NCI-H2171 treated with DMSO at 0.1 percent for 48 hours (cell line): ENCODE results near the gene THRB.
"Not testable (repeated sequence)": the region's sequence is repeated elsewhere in the genome, so short reads cannot be mapped to it uniquely, and the experiment has no call there.

ENCODE experiments used
- DNase-seq: peaks from one replicate; lab custom pipeline; 2025; lab: John Stamatoyannopoulos, UW

Gene THRB

DNA sequence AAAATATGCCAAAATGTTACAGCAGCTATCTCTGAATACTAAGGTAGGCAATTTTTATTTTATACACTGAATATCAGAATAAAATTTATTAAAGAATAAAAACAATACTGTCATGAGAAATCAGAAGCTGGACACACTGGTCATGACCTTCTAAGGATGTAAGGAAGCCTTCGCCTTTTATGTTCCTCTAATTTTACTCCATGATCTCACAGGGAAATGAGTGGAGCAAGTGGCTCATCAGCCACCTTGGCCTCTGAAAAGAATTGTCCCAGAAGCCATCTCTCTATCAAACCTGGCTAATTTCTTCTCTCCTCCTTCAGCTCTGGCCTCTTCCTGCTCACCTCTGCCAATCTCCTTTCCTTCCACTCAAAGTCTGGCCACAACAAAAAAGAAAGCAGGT, 48.6 kb downstream of the THRB start:
- no peak for DNase-seq

DNA sequence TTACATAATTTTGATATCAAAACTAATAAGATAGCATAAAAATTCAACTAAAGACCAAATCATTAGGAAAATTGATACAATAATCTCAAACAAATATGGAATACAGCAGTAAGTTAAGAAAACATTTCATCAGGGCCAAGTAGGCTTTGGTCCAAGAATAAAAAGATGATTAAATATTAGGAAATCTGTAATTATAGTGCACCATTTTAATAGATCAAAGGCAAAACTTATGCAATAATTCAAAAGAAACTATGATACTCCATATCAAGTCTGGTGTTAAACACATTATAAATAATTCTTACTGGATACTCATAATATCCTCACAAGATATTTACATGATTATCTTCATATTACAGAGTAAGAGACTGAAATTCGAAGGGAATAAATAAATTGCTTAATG, 51.2 kb downstream of the THRB start:
- no peak for DNase-seq

DNA sequence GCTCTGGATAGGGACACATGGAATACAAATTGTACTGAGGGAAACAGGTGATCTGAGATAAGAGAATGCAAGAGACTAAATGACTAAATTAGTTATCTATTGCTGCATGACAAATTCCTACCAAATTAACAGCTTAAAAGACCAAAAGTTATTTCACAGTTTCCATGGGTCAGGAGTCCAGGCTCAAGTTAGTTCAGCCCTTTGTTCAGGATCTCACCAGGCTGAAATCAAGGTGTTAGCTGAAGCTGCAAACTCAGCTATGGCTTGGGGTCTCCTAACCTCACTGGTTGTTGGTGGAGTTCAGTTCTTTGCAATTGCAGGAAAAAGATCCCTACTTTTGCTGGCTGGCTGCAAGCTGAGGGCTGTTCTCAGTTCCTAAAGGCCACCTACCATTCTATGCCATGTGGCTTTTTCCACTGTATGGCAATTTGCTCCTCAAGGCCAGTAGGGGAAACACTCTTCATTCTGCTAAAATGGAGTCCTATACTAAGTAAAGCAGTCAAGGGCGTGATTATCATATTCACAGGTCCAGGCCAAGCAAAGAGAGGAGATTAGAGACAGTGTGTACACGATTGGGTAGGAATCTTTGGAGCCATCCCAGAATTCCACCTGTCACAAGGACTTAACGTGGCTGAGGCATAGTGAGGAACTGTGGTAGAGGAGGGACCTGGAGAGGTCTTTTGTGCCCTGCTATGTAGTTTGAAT, 53.7 kb downstream of the THRB start:
- no peak for DNase-seq

DNA sequence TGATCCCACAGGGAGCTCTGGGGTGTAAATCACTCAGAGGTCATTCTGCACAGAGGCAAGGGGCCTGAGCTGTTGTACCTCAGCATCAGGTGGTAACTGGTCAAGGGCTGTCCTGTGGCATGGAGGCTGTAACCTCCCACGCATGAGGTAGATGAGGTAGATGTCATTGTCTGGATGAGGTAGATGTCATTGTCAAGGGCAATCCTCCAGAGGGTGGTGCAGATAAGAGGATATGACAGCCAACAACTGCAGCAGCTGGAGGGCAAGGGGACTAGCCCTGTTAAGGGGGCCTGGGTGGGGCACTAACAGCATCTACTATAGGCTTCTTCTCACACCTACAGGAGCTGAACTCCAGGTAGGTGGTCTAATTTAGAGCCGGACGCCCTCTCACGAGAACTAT, 55.6 kb downstream of the THRB start:
- DNase-seq: no peak

DNA sequence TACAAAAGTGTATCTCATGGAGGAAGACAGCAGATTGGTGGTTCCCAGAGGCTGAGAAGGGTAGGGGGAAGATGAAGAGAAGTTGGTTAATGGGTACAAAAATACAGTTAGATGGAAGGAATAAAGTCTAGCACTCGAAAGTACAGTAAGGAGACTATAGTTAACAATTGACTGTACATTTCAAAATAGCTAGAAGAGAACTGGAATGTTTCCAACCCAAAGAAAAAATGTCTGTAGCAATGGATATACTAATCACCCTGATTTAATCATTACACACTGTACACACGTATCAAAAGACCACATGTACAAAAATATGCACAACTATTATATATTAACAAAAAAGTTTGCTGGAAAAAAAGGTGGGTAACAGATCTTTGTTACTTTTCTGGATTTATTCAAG, 57.3 kb downstream of the THRB start:
- DNase-seq: no peak

DNA sequence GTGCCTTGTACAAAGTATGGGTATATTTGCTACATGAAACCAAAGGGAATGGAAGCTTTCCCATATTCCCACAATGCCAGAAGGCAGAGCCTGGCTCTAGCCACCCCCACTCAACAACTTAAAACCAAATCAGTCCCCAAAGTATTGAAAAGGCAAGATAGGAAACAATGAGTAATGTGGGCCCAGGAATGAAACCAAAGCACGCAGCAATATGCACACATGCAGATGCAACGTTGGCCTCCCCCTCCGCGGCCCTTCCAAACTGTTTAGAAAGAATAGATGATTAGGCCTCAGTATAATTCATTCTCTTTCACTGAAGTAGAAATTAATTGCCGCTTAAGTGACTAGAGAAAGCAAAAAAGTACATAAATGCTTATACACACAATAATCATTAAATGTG, 59.1 kb downstream of the THRB start:
- no peak for DNase-seq

DNA sequence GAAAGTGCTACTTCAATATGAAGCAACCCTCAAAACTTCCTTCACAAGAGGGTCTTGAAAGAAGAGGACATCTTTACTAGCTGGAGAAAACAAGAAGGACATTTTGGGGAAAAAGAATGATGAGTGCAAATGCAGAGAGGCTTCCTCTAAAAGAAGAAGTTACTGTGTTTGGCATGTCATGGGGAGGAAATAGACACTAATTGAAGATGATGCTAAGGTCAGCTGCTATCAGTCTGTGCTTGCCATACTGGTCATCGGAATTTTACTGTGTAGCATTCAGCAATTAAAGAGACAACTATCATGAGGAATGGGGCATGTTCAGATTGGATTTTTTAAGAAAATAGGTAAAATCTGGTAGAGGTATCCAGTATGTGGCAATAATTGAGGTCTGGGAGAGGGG, 60.0 kb downstream of the THRB start:
- DNase-seq: no peak

DNA sequence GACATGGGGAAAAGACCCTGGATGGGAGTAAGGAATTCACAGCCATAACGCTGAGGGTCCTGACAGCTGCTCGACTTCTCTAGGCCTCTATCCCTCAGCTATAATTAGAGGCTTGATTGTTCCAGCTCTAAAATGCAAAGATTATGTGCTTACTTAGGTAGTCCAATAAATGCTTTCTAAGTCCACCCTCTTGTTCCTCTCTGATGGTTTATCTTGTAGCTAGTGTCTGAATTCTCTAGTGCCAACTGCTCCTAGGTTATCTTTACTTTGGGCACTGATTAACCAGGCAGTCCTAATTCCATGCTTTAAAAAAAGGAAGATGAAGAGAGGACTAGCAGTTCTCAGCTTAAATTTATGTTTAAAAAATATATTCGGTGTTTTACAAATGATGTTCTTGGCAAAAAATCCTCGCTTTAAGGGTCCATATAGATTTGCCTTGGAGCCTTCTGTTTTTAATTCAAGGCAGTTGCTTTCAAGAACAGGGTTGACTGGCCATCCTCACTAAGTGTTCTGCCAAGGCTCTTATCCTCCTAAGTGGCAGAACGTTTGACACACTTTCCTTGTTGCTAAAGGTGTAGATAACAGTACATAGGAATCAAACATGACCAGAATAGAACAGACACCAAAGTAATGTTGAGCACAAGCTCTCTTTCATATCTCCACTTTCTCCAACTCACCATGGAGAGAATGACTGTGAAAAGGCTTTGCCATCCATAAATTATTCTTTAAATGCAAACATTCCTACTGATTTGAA, 60.6 kb downstream of the THRB start:
- DNase-seq: no peak

DNA sequence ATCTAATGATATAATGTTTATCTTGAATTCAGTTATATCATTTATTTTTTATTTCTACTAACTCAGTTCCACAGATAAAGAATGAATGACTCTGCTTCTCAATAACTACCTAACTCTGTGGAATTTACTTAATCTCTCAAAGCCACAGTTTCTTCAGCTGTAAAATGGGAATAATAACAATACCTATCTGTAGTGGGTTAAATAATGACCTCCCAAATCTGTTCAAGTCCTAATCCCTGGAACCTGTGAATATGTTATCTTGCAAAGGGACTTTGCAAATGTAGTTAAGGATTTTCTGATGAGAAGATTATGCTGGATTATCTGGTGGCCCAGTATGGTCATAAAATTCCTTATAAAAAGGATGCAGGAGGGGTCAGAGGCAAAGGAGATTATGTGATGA, 61.7 kb downstream of the THRB start:
- no peak for DNase-seq

DNA sequence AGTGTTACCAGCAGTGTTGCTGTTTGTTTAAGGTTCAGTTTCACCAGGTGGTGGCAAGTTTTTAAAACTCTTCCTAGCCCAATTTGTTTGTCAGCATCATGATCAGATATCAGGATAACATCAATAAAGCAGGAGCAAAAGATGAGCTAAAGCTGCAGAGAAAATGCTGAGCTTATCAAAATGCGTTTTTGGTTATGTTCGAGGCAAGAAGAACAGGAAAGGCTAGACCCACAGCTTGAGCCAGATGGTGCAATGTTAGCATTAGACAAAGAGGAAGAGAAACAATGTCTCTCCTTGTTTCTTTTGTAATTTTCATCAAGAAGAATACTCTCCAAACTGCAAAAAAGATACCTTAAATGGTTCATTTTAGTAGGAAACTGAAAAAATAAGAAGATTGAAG, 66.2 kb downstream of the THRB start:
- no peak for DNase-seq

DNA sequence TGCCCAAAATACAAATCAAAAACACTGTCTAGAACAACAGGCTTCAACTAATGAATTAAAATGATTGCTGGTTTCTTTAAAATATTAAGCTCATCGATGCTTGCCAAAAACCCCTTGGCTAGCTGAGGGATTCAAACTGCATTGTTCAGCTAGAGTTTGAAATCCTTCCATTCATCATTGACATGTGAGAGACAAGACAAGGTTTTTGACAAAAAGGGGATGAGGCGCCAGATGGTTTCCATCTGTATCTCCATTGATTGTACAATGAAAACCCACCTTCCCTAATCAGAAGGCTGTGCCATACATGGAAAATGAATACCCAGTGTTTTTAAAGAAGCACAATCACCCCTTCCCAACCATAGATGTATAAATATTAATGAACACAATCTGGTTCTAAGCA, 67.8 kb downstream of the THRB start:
- DNase-seq: no peak

DNA sequence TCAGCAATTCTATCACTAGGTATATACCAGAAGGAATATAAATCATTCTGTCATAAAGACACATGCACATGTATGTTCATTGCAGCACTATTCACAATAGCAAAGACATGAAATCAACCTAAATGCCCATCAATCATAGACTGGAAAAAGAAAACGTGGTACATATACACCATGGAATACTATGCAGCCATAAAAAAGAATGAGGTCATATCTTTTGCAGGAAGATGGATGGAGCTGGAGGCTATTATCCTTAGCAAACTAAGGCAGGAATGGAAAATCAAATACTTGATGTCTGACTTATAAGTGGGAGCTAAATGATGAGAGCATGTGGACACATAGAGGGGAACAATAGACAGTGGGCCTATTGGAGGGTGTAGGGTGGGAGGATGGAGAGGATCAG, 73.8 kb downstream of the THRB start:
- not testable (repeated sequence) for DNase-seq

DNA sequence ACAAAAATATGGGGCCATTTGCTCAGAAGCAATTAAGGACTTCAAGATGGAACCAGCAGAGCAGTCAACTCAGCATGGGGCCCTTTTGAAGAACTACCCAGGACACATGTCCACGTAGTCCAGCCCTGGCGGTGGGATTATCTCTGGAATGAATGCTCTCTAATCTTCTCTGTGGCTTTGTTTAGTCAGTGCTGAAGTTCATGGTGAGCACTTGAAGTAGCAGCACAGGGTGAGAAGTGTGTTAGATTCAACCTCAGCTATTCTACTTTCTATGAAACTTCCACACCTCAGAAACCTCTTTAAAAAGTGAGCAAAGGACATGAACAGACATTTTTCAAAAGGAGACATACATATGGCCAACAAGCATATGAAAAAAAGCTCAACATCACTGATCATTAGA, 74.4 kb downstream of the THRB start:
- no peak for DNase-seq

DNA sequence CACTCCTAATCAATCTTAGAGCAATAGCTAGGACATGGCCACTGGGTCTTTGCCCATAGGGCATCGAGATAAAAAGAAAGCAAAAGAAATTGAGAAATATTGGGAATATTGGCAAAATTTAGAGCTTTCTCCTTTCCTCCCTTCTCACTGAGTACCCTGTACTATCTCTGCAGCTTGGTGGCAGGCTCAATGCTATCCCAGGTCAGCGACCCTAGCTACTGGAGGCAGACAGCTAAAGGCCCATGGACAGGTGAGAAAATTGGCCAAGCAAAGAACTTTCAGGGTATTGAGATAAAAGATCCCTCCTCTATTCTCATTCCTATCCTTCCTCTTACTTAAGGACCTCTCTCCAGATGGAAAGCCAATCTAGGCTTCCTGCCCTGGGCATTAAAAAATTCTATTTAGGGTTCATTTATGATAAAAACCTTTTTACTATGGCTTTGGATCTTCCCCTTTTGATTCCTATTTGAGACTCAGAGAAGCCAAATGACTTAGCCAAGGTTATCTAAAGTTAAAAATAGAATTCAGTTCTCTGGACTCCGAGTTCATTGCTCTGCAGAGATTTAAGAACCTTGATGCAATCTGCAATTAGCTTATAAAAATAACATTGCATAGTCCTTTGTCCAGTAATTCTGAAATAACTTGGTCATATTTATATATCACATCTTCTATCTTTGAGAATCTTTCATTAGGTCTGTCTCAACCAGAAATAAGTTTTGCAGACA, 75.4 kb downstream of the THRB start:
- DNase-seq: no peak

DNA sequence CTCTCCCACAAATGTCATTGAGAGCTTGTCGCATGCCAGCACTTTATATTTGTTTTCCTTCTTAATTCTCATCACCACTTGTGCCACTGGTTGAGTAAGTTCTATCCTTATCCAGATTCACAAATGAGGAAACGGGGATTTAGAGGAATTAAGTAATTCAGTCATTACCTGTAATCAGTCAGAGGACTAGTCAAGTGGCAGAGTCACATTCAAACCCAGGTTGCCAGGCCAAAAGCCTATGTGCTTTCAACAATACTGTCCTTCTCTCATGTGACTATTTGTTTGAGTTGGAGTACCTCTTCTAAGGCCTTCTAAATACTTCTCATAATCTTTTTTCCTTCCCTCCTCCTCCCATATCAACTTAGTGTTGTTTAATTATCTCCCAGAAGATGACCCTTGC, 76.9 kb downstream of the THRB start:
- no peak for DNase-seq

DNA sequence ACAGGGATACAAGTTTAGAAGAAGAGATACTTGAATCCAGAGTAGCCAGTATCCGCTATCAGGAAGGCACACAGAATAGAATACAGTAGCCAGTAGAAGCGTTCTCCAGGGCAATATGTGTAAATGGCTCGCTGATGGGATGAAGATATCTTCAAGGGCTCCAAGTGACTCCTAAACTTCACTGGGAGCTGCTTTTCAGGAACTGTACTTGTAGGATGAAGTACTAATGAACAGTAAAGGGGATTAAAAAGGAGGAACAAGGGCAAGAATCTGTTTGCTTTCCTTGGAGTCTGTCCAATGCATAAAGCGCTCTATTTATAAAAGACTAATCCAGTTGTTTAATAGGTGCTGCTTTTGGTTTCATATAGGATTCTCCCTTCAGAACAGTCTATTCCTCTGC, 78.4 kb downstream of the THRB start:
- DNase-seq: no peak

DNA sequence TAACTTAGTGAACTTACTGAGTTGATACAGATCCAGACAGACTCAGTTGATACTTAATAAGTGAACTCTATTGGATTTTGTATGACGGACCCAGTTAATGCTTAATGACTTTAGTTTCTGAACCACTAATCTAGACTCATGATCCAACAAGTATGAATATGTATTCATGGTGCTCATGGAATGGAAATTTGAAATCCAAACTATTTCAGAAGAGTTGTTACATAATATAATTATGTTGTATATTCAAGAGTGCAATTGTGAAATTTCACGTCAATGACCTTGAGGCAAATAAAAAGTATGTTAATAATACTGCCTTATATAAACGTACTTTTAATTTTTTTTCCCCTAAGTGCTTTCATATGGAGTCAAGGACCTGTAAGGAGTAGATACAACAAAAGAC, 78.8 kb downstream of the THRB start:
- DNase-seq: no peak

DNA sequence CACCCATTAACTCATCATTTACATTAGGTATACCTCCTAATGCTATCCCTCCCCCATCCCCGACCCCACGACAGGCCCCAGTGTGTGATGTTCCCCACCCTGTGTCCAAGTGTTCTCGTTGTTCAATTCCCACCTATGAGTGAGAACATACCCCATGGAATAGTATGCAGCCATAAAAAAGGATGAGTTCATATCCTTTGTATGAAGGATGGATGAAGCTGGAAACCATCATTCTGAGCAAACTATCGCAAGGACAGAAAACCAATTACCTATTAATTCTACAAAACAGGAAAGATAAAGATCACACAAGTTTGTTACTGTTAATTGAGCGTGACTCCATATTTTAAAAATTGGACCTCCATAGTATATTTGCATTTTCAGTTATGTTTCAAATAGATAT, 81.0 kb downstream of the THRB start:
- DNase-seq: not testable (repeated sequence)

DNA sequence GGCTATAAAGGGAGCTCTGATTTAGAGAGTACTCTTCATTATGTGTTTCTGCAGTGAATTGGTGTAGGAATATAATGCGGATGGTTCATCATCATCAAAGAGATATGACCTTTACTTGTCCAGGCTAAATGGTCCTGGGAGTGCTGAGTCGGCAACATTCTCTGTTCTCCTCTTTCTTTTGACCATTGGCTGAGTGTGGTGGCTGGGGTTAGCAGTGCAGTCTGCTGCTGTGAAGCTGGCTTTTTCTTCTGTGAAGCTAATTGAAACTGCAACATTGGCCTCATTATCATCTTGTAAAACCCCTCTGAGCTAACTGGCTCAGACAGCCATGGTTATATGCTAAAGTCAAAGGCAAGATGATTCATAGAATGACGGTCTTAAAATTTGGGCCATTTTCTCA, 83.8 kb downstream of the THRB start:
- DNase-seq: no peak

DNA sequence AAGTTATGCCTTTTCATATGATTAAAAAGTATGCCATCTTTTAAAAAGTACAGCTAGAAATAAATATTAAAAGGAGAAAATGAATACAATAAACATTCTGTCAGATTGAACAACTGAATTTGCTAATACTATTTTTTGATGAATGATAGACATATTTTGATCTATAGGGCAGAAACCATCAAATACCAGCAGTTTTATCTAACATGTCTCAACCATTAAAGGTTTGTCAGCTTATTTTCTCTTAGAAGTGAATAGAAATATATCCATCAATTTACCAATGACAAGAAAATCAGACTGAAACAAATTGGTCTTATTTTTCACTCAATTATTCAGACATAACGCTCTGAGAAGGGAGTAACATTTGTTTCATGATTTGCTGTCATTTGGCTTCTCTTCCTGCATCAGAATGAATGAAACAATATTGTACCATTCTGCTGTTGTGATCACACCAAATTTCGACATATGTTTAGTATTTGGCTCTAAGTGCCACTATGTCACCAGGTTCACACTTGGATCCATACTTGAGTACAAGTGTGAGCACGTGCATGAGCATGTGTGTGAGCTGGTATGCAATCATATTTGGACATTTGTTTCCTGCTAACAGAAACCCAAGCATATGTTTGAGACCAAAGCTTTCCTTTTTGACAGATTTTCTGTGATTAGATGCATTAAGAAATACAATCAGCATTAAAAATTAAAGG, 86.5 kb downstream of the THRB start:
- DNase-seq: no peak

DNA sequence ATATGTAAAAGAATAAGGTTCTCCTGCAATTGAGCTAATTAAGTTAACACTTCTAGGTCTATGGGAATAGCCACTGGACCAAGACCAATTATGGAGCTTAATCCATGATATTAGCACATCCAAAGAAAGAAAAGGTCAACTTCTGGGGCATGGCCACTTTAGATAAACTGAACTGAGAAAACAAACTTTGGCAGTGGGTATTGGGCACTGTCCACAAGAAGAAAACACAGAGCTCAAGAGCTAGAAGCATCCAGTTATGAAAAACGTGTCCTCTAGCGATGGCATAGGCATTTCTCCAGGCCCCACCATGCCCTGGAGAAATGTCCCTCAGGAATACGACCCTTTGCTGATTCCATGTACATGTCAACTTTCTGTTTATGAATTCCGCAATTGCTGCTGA, 87.8 kb downstream of the THRB start:
- DNase-seq: no peak

DNA sequence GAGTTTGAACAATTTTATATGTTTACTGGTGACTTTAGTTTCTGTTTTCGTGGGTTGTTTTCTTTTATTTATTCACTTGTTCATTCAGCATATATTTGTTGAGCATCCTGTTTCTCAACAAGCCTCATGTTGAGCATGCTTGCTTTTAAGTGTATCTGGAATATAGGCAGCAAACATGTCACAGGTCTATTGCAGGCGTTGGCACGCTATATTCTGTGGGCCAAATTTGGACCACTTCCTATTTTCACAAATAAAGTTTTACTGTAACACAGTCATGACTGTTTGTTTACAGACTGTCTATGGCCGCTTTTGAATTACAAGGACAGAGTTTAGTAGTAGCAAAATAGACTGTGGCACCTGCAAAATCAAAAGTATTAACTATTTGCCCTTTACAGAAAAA, 89.6 kb downstream of the THRB start:
- no peak for DNase-seq

DNA sequence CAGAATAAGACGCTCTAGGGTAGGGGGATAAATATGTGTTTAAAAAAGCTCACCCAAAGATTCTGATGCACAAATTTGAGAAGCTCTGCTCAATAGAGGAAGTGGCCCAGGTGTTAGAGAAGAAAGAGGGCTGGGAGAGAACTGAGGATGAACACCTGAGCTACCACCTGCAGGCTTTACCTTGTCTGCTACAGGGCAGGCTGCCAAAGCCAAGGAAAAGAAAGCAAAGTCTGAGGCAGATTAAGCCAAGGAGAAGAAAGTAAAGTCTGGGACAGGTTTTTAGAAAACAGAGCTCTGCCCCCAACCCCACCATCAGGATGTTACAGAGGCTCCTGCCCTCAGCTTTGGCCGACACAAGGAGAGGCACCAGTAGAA, 92.9 kb downstream of the THRB start:
- DNase-seq: no peak
